Fibroblast of the aortic adventitia (primary cell): Measurements from ENCODE around the gene NDUFS3. TPM values are rescaled to one million over a fixed set of nuclear protein-coding genes. Genes with fewer than 3 reads are reported as not detected.
"Not testable (repeated sequence)": the region's sequence is repeated elsewhere in the genome, so short reads cannot be mapped to it uniquely, and the experiment has no call there.

ENCODE experiments used
- DNase-seq: peaks from one replicate; pipeline ENCODE4 v3.0.0-alpha.2; 2010; ENCODE audit warnings: low read depth
- H3K4me3 ChIP-seq: 2 replicates; pipeline ENCODE4 v1.5.1; 2011; ENCODE audit warnings: low read depth, mild to moderate bottlenecking, control low read depth, low read length, moderate library complexity
- CTCF ChIP-seq: IDR thresholded peaks from 2 replicates; pipeline ENCODE4 v1.5.1; 2011; ENCODE audit warnings: mild to moderate bottlenecking, low read length, control low read depth, inconsistent platforms; ENCODE audit not compliant: insufficient read depth
- total RNA-seq: library from RNA; depleted of rRNA; stranded (reverse); fragments of >200 nt; gene quantifications from 2 replicates; pipeline ENCODE4 v1.2.3, GENCODE V29; 2012; ENCODE audit warnings: low replicate concordance

The NDUFS3 gene
- total RNA-seq, 1 donor, result 56.5 TPM

GRCh38 chr11:47551086-47551485 is 27.8 kb upstream of the NDUFS3 start:
- peak; percentile 51 for TF ChIP-seq CTCF
- DNase-seq, result peak; percentile 50
- H3K4me3 ChIP-seq, result peak overlapping the region; percentile 99

- peak; percentile 60 for DNase-seq
- H3K4me3 ChIP-seq, result peak overlapping the region; percentile 99
- no peak for TF ChIP-seq CTCF
These were observed 26.8 kb upstream of the NDUFS3 start for GRCh38 chr11:47552056-47552565.

- peak; percentile 67 for TF ChIP-seq CTCF
- H3K4me3 ChIP-seq, result peak within 1 kb of the TSS; percentile 99
- DNase-seq, result peak; percentile 80
These were observed 26.1 kb upstream of the NDUFS3 start, which contains the start of gene CELF1 for GRCh38 chr11:47552566-47553405. Gene CELF1, minus strand, starts transcription at chr11:47553132. Its CDS starts 53,609 bp downstream, at chr11:47499523.

- peak; percentile 39 for DNase-seq
- H3K4me3 ChIP-seq, result peak overlapping the region; percentile 66
- TF ChIP-seq CTCF, result no peak
These were observed 25.5 kb upstream of the NDUFS3 start for GRCh38 chr11:47553406-47553743.

GRCh38 chr11:47557004-47557403 is 21.9 kb upstream of the NDUFS3 start:
- not testable (repeated sequence) for H3K4me3 ChIP-seq, DNase-seq

- no peak for TF ChIP-seq CTCF
- DNase-seq, result no peak
- H3K4me3 ChIP-seq, result no peak overlapping the region
These were observed 20.2 kb upstream of the NDUFS3 start for GRCh38 chr11:47558695-47559094.

GRCh38 chr11:47560426-47560825 is 18.4 kb upstream of the NDUFS3 start:
- no peak for TF ChIP-seq CTCF
- no peak overlapping the region for H3K4me3 ChIP-seq
- no peak for DNase-seq

GRCh38 chr11:47562393-47562792 is 16.5 kb upstream of the NDUFS3 start:
- H3K4me3 ChIP-seq, DNase-seq: not testable (repeated sequence)

- DNase-seq, H3K4me3 ChIP-seq: not testable (repeated sequence)
These were observed 14.5 kb upstream of the NDUFS3 start for GRCh38 chr11:47564366-47564765.
